GM08714 (cell line): ENCODE results near the gene HOXD3.

ENCODE experiments used
- H3K4me3 ChIP-seq: fragments of 200-500 bp; sonication (Bioruptor generic); 2 replicates; pipeline ENCODE4 v1.5.1; 2014; ENCODE audit warnings: mild to moderate bottlenecking, low read length, inconsistent platforms
- ZNF274 ChIP-seq: IDR thresholded peaks from 2 replicates; pipeline ENCODE4 v1.6.1; 2012; ENCODE audit warnings: mild to moderate bottlenecking, low read depth, low read length

The HOXD3 gene

DNA sequence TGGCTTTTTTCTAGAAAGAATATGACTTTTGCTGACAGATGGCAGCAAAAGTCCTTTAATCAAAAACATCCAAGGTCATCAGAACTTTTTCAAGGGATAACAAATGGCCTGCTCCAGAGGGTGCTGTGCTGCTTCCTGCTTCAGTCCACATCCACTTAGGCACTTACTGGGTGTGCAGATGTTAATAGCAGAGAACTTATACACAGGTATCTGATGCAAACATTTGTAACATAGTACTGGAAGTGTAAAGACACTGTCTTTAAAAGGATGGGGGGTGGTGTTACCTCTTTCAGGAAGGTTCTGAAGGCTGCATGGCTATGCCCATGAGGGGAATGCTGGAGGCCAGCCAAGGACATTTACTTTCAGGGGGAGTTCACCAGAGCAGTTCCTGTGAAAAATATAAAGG, 22.1 kb upstream of the HOXD3 start:
- no peak overlapping the region for H3K4me3 ChIP-seq
- no peak for TF ChIP-seq ZNF274

DNA sequence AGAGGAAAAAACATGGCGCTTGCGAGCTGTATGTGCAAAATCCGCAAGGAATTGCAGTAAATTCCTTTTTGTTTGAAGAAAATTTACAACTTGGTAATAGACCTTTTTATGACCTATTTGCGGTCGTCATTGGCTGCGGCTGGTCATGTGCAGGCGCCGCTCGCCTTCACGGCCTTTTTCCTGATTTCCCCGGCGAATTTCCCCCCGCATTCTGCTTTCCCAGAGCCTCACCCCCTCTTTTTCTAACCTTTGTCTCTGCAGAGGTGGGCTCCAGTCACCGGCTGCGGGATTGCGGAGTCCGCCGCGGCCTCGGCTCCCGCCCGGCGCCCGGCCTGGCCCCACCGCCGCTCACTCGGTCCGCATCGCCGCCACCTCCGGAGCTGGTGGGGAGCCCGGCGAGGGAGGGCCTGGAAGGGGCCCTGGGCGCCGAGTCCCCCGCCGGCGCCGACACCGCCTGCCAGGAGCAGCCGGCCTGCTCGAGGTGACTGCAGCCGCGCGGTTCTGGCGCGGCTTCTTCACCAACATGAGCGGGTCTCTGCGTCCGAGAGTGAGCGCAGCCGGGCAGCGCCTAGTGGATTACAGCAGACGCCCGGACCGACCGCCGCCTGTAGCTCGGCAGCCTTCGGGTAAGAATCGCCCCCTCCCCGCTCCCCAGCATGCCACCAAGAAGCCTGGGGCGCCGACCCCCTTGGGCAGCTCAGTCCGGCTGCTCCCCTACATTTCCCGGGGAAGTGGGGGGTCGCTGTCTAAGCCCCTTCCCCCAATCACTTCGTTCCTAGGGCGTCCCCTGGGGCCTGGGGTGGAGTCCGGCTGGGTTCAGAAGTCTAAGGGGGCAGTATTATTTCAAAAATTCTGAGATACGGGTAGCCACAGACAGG, 20.5 kb upstream of the HOXD3 start:
- no peak for TF ChIP-seq ZNF274
- H3K4me3 ChIP-seq = peak overlapping the region; percentile 11; the same call in 1 of the 2 replicates

- no peak for TF ChIP-seq ZNF274
- peak overlapping the region; percentile 11; the same call in 1 of the 2 replicates for H3K4me3 ChIP-seq
Measured at GRCh38 chr2:176137252-176137580, 19.9 kb upstream of the HOXD3 start.

GRCh38 chr2:176137906-176138305, 19.2 kb upstream of the HOXD3 start:
- TF ChIP-seq ZNF274 = no peak
- H3K4me3 ChIP-seq = no peak overlapping the region

- no peak for TF ChIP-seq ZNF274
- no peak overlapping the region for H3K4me3 ChIP-seq
Measured at GRCh38 chr2:176138526-176138922, 18.6 kb upstream of the HOXD3 start.

GRCh38 chr2:176138923-176139660, 18.0 kb upstream of the HOXD3 start:
- no peak overlapping the region for H3K4me3 ChIP-seq
- TF ChIP-seq ZNF274 = no peak

- peak overlapping the region; percentile 12; the same call in 1 of the 2 replicates for H3K4me3 ChIP-seq
- TF ChIP-seq ZNF274 = no peak
Measured at GRCh38 chr2:176139661-176140512, 17.2 kb upstream of the HOXD3 start.

DNA sequence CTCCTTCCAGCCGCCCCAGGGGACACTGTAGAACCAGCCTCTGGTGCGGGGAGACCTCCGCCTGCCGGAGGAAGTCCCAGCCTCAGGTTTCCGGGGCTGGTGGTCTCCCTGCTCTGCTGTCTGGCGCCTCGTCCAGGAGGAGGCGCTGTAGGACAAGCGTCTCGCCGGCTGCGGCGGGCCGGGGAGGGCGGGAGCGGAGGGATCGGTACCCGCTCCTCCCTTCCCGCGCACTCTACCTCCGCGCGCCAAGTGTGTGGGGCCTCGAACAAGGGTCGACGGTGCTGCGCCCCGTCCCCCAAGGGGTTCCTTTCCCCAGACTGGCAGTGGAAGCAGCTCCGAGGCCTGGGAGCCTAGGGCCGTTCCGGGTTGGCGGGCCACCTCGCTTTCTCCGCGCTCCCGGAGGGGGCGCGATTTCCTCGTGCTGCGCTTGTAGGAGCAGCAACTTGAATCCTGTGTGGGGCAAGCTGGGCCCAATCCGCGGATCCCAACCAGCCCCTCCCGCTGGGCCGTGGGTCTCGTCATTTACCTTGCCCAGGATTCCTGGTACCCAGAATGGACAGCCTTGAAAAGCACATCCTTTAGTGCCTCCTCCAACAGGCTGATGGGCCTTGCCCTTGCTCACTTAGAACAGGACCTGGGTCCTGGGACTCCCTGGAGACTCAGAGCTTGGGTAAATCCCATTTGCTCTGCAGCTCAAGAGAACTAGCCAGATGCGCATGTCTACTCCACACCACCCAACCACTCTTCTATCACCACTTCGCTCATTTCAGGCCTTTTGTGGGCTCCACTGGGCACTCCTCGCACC, 16.4 kb upstream of the HOXD3 start:
- peak overlapping the region; percentile 41; the same call in 1 of the 2 replicates for H3K4me3 ChIP-seq
- no peak for TF ChIP-seq ZNF274

- no peak for TF ChIP-seq ZNF274
- no peak overlapping the region for H3K4me3 ChIP-seq
Measured at GRCh38 chr2:176142281-176142680, 14.8 kb upstream of the HOXD3 start.

- no peak for TF ChIP-seq ZNF274
- no peak overlapping the region for H3K4me3 ChIP-seq
Measured at GRCh38 chr2:176145085-176145969, 11.8 kb upstream of the HOXD3 start.

DNA sequence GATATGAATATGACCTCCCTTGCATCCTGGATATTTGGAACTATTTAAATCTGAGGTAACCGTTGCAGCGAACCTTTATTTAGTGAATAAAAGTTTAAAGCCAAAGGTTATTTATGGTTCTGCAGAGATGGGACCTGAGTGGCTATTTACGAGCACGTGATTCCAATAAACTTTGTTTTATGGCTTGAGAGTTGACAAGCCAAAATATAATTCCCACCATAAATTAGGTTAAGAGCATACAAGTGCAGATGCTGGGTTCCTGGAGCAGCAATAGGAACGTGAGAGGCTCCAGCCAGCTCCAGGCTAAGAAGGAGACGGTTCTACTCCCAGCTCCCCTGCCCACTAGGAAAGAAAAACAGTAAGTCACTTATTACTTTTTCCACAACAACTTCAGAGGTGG, 11.0 kb upstream of the HOXD3 start:
- H3K4me3 ChIP-seq = no peak overlapping the region
- TF ChIP-seq ZNF274 = no peak

DNA sequence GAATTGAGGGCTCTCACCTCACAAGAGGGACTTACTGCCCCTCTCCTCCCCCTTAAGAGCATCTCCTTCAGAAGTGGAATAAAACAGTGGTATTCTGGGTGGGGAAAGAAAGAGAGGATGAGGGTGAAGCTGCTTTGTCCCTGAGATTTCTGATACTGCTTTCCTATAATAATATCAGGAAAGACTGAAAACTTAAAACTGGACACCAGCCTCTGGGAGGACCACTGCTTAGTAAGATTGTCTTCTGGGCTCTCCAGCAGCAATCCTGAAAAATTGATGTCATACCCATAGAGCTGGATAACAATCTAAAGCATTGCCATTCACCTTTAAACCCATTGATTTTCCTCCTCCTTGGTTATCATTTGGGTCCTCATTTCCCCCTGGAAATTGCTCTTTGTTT, 10.5 kb upstream of the HOXD3 start:
- TF ChIP-seq ZNF274 = no peak
- no peak overlapping the region for H3K4me3 ChIP-seq
